ENCODE measurements around the gene SMARCC2. TPM values are rescaled to one million over a fixed set of nuclear protein-coding genes. Genes with fewer than 3 reads are reported as not detected.

The SMARCC2 gene
- total RNA-seq, 6 experiments from 2014 or later = 72.1 to 99.8 (median 87.1) TPM

- Mint-ChIP-seq H3K27ac (no peak overlapping the region), H3K4me3 (peak overlapping the region; percentile 91; the same call in 1 of the 2 replicates), H3K27me3 (ENCODE audit: insufficient read depth) (peaks cover 7% of the 10 kb centered on the region), H3K36me3 (ENCODE audit: low read depth) (peaks cover 21% of the 10 kb centered on the region), H3K9me3 (0 out of 2 replicates have a peak, but pooled peaks cover 3% of the 10 kb centered on the region), H3K4me1 (ENCODE audit: low read depth) (peaks cover 31% of the 10 kb centered on the region)
- DNase-seq = no peak
- no peak for TF ChIP-seq CTCF (IDR thresholded peaks at IDR 0.05)
Observed at GRCh38 chr12:56186957-56187356, 2.3 kb downstream of the SMARCC2 start.

DNA sequence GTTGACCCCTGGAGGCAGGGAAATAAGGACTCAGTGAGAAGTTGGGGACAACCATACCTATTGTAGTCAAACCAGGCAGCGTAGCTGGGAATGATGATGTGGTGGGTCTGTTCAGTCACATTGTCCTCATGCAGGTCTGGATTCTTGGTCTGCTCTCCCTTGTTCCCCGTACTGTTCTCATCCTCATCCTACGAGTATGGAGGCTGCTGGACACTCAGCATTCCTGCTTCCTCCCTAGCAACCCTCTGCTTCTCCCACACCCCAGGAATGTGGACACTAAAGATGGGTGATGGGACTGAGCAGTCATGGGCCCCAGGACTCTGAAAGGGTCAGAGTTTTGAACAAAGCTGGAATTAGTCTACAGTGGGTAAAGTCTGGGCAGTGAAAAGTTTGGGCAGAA lies 10.9 kb downstream of the SMARCC2 start:
- peaks cover 57% of the 10 kb centered on the region for H3K36me3 Mint-ChIP-seq (ENCODE audit: low read depth)
- no peak overlapping the region for H3K4me3 Mint-ChIP-seq
- no peaks in the 10 kb centered on the region for H3K4me1 Mint-ChIP-seq (ENCODE audit: low read depth)
- no peaks in the 10 kb centered on the region for H3K9me3 Mint-ChIP-seq
- no peak for DNase-seq
- H3K27ac Mint-ChIP-seq = no peak overlapping the region; the same call in 1 of the 2 replicates
- no peak for TF ChIP-seq CTCF (IDR thresholded peaks at IDR 0.05)
- H3K27me3 Mint-ChIP-seq (ENCODE audit: insufficient read depth) = peaks cover 1% of the 10 kb centered on the region; the same call in 1 of the 2 replicates

- no peaks in the 10 kb centered on the region for H3K9me3 Mint-ChIP-seq
- no peak overlapping the region for H3K4me3 Mint-ChIP-seq
- DNase-seq = no peak
- no peak overlapping the region for H3K27ac Mint-ChIP-seq
- peaks cover 51% of the 10 kb centered on the region for H3K36me3 Mint-ChIP-seq (ENCODE audit: low read depth)
- TF ChIP-seq CTCF (IDR thresholded peaks at IDR 0.05) = no peak
- peaks cover 6% of the 10 kb centered on the region for H3K27me3 Mint-ChIP-seq (ENCODE audit: insufficient read depth)
- no peaks in the 10 kb centered on the region for H3K4me1 Mint-ChIP-seq (ENCODE audit: low read depth)
Observed at GRCh38 chr12:56172839-56173238, 16.4 kb downstream of the SMARCC2 start.

GRCh38 chr12:56169229-56169759 lies 20.0 kb downstream of the SMARCC2 start:
- Mint-ChIP-seq H3K9me3 (no peaks in the 10 kb centered on the region), H3K4me3 (no peak overlapping the region), H3K27me3 (ENCODE audit: insufficient read depth) (peaks cover 24% of the 10 kb centered on the region), H3K27ac (peak overlapping the region; percentile 74), H3K36me3 (ENCODE audit: low read depth) (peaks cover 48% of the 10 kb centered on the region), H3K4me1 (ENCODE audit: low read depth) (no peaks in the 10 kb centered on the region)
- DNase-seq = no peak
- no peak for TF ChIP-seq CTCF (IDR thresholded peaks at IDR 0.05)

DNA sequence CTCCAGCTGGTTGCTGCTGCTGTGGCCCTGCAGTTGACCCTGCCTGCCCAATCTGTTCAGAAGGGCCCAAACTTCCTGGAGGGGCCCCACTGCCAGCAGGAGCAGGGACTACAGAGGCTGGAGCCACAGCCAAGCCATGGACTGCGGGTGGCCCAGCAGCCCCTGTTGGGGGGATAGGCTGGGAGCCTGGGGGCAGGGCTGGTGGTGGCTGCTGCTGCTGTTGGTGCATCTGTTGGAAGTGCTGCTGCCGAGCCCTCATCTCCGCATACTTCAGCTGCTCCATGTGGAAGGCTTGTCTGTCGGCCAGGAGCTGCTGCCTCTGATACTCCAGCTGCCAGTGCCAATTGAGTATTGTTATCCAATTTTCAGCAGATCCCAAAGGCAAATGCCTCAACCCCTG lies 23.9 kb downstream of the SMARCC2 start:
- H3K4me3 Mint-ChIP-seq = no peak overlapping the region
- peaks cover 25% of the 10 kb centered on the region for H3K4me1 Mint-ChIP-seq (ENCODE audit: low read depth)
- DNase-seq = no peak
- H3K27ac Mint-ChIP-seq = peak overlapping the region; percentile 63
- TF ChIP-seq CTCF (IDR thresholded peaks at IDR 0.05) = no peak
- no peaks in the 10 kb centered on the region for H3K9me3 Mint-ChIP-seq
- H3K27me3 Mint-ChIP-seq (ENCODE audit: insufficient read depth) = peaks cover 38% of the 10 kb centered on the region
- peaks cover 46% of the 10 kb centered on the region for H3K36me3 Mint-ChIP-seq (ENCODE audit: low read depth)

Measured in HFFc6 (cell line).